Measurements from ENCODE around the gene CDKAL1.
A peak's percentile ranks its signal among the peaks of the same experiment; 100 is the strongest.

Gene CDKAL1

GRCh38 chr6:20706238-20706938 is 172.1 kb downstream of the CDKAL1 start:
- no peak overlapping the region for H3K27ac ChIP-seq (ENCODE audit: low read length)
- peaks cover 3% of the 10 kb centered on the region; the same call in 1 of the 2 replicates for H4K20me1 ChIP-seq (ENCODE audit: insufficient read depth, low read length)
- H3K4me3 ChIP-seq (ENCODE audit: low read depth in 1 of 2, low read length in 2 of 2) = no peak overlapping the region
- peak; percentile 63 for ATAC-seq (ENCODE audit: insufficient read depth, low read depth)
- peaks cover 35% of the 10 kb centered on the region for H3K4me1 ChIP-seq (ENCODE audit: insufficient read depth, low read length)
- no peaks in the 10 kb centered on the region for H3K36me3 ChIP-seq (ENCODE audit: insufficient read depth, low read length)
- no peaks in the 10 kb centered on the region for H3K9me3 ChIP-seq (ENCODE audit: insufficient read depth, low read length, severe bottlenecking)
- TF ChIP-seq EZH2 (IDR thresholded peaks at IDR 0.05; ENCODE audit: borderline replicate concordance, low read depth, low read length, severe bottlenecking) (no peak), CTCF (IDR thresholded peaks at IDR 0.05; ENCODE audit: borderline replicate concordance, extremely low read depth, low read length, poor library complexity, severe bottlenecking) (no peak)
- no peak for DNase-seq
- no peak overlapping the region for H3K9ac ChIP-seq (ENCODE audit: low read depth, low read length)
- no peak overlapping the region for H3K4me2 ChIP-seq (ENCODE audit: insufficient read depth, low read length)
- H3K27me3 ChIP-seq (ENCODE audit: insufficient read depth, low read length, poor library complexity) = no peaks in the 10 kb centered on the region
- peaks cover 15% of the 10 kb centered on the region for H3K79me2 ChIP-seq (ENCODE audit: insufficient read depth, low read length)
- H2AFZ ChIP-seq (ENCODE audit: low read depth, low read length) = no peak overlapping the region

GRCh38 chr6:20706939-20707485 is 172.8 kb downstream of the CDKAL1 start:
- ATAC-seq (ENCODE audit: insufficient read depth, low read depth) (no peak), DNase-seq (no peak)
- Histone ChIP-seq H3K79me2 (ENCODE audit: insufficient read depth, low read length) (peaks cover 13% of the 10 kb centered on the region), H3K9me3 (ENCODE audit: insufficient read depth, low read length, severe bottlenecking) (no peaks in the 10 kb centered on the region), H3K27me3 (ENCODE audit: insufficient read depth, low read length, poor library complexity) (no peaks in the 10 kb centered on the region), H3K4me2 (ENCODE audit: insufficient read depth, low read length) (no peak overlapping the region), H3K4me1 (ENCODE audit: insufficient read depth, low read length) (peaks cover 35% of the 10 kb centered on the region), H3K36me3 (ENCODE audit: insufficient read depth, low read length) (no peaks in the 10 kb centered on the region), H3K27ac (ENCODE audit: low read length) (no peak overlapping the region; the same call in 1 of the 2 replicates), H2AFZ (ENCODE audit: low read depth, low read length) (no peak overlapping the region), H3K4me3 (ENCODE audit: low read depth in 1 of 2, low read length in 2 of 2) (no peak overlapping the region), H4K20me1 (ENCODE audit: insufficient read depth, low read length) (peaks cover 3% of the 10 kb centered on the region; the same call in 1 of the 2 replicates), H3K9ac (ENCODE audit: low read depth, low read length) (no peak overlapping the region)
- no peak for TF ChIP-seq EZH2 (IDR thresholded peaks at IDR 0.05; ENCODE audit: borderline replicate concordance, low read depth, low read length, severe bottlenecking)
- TF ChIP-seq CTCF (IDR thresholded peaks at IDR 0.05; ENCODE audit: borderline replicate concordance, extremely low read depth, low read length, poor library complexity, severe bottlenecking) = no peak

- H3K27ac ChIP-seq (ENCODE audit: low read length) = no peak overlapping the region
- ATAC-seq (ENCODE audit: insufficient read depth, low read depth) (no peak), DNase-seq (no peak)
- no peak overlapping the region for H3K4me3 ChIP-seq (ENCODE audit: low read depth in 1 of 2, low read length in 2 of 2)
- peaks cover 35% of the 10 kb centered on the region for H3K4me1 ChIP-seq (ENCODE audit: insufficient read depth, low read length)
- H4K20me1 ChIP-seq (ENCODE audit: insufficient read depth, low read length) = peaks cover 3% of the 10 kb centered on the region; the same call in 1 of the 2 replicates
- H3K9me3 ChIP-seq (ENCODE audit: insufficient read depth, low read length, severe bottlenecking) = no peaks in the 10 kb centered on the region
- H3K27me3 ChIP-seq (ENCODE audit: insufficient read depth, low read length, poor library complexity) = no peaks in the 10 kb centered on the region
- H3K9ac ChIP-seq (ENCODE audit: low read depth, low read length) = no peak overlapping the region
- TF ChIP-seq CTCF (IDR thresholded peaks at IDR 0.05; ENCODE audit: borderline replicate concordance, extremely low read depth, low read length, poor library complexity, severe bottlenecking) (no peak), EZH2 (IDR thresholded peaks at IDR 0.05; ENCODE audit: borderline replicate concordance, low read depth, low read length, severe bottlenecking) (no peak)
- peaks cover 5% of the 10 kb centered on the region for H3K79me2 ChIP-seq (ENCODE audit: insufficient read depth, low read length)
- no peak overlapping the region for H3K4me2 ChIP-seq (ENCODE audit: insufficient read depth, low read length)
- H2AFZ ChIP-seq (ENCODE audit: low read depth, low read length) = no peak overlapping the region
- no peaks in the 10 kb centered on the region for H3K36me3 ChIP-seq (ENCODE audit: insufficient read depth, low read length)
Observed at GRCh38 chr6:20707870-20708269, 173.6 kb downstream of the CDKAL1 start.

All from DND-41 (cell line).